HepG2 (cell line): ENCODE measurements around the gene PRPF4. TPM values are rescaled to one million over a fixed set of nuclear protein-coding genes. Genes with fewer than 3 reads are reported as not detected.

ENCODE experiments used
- AHR ChIP-seq: IDR thresholded peaks from 2 replicates; pipeline ENCODE4 v1.6.1; 2018; ENCODE audit warnings: missing genetic modification reagents, missing compliant biosample characterization
- HDAC1 ChIP-seq: sonication (generic); formaldehyde crosslinking; IDR thresholded peaks from 2 replicates; pipeline ENCODE4 v1.5.1; 2020; ENCODE audit warnings: mild to moderate bottlenecking, missing genetic modification reagents
- MAZ ChIP-seq, 2 experiments: sonication (generic) in 1 of 2; formaldehyde crosslinking in 1 of 2; IDR thresholded peaks; 2 replicates each; pipeline versions ENCODE4 v1.5.0 to v1.6.1; 2012 to 2020; ENCODE audit warnings: low read depth in 2 of 2, mild to moderate bottlenecking in 2 of 2, borderline replicate concordance in 1 of 2, improper control_type of control experiment in 1 of 2, low read length in 1 of 2, missing genetic modification reagents in 1 of 2, moderate library complexity in 1 of 2
- REPIN1 ChIP-seq: sonication (generic); formaldehyde crosslinking; IDR thresholded peaks from 2 replicates; pipeline ENCODE4 v1.8.0; 2022; ENCODE audit warnings: missing genetic modification reagents, low read depth, mild to moderate bottlenecking, borderline replicate concordance
- SAP130 ChIP-seq: IDR thresholded peaks from 2 replicates; pipeline ENCODE4 v1.6.1; 2016; ENCODE audit warnings: low read depth
- ZNF17 ChIP-seq: sonication (generic); formaldehyde crosslinking; IDR thresholded peaks from 2 replicates; pipeline ENCODE4 v1.5.0; 2020; ENCODE audit warnings: mild to moderate bottlenecking, missing genetic modification reagents
- ZNF33A ChIP-seq: sonication (generic); formaldehyde crosslinking; IDR thresholded peaks from 2 replicates; pipeline ENCODE4 v1.5.1; 2020; ENCODE audit warnings: missing genetic modification reagents, mild to moderate bottlenecking, moderate library complexity, borderline replicate concordance
- ZNF446 ChIP-seq: sonication (generic); formaldehyde crosslinking; IDR thresholded peaks from 2 replicates; pipeline ENCODE4 v1.5.0; 2020; ENCODE audit warnings: mild to moderate bottlenecking, missing genetic modification reagents
- ZNF687 ChIP-seq: sonication (generic); formaldehyde crosslinking; IDR thresholded peaks from 2 replicates; pipeline ENCODE4 v1.5.1; 2020; ENCODE audit warnings: mild to moderate bottlenecking, missing genetic modification reagents, moderate library complexity
- polyA plus RNA-seq, 8 experiments: library from polyadenylated mRNA; depleted of rRNA in 3 of 8; stranded (reverse) in 7 of 8; unstranded in 1 of 8; fragments of >200 nt; fragmentation: Illumina TruSeq in 4 of 8; extraction: Trizol in 4 of 8; gene quantifications; 2 replicates each; pipeline versions ENCODE4 v1.2.1 to v1.2.3, GENCODE V29; 2011 to 2016; ENCODE audit warnings: low read depth in 4 of 8, missing spikeins in 1 of 8, mixed read lengths in 1 of 8; ENCODE audit not compliant: insufficient read depth in 1 of 8
- total RNA-seq, 5 experiments: library from RNA; depleted of rRNA; stranded (reverse); fragments of >200 nt; fragmentation: Illumina TruSeq; extraction: Trizol; gene quantifications; 2 replicates each; pipeline ENCODE4 v1.2.3, GENCODE V29; 2016; ENCODE audit warnings: low read depth in 1 of 5
- TF ChIP-seq, protein P1 (sequence below): sonication (generic); formaldehyde crosslinking; conservative IDR thresholded peaks from 2 replicates; pipeline ENCODE4 v1.8.0; 2022; ENCODE audit warnings: mild to moderate bottlenecking, moderate library complexity, missing genetic modification reagents
- TF ChIP-seq, protein P2 (sequence below): sonication (generic); formaldehyde crosslinking; IDR thresholded peaks from 2 replicates; pipeline ENCODE4 v1.4.0; 2020; ENCODE audit warnings: missing genetic modification reagents
- TF ChIP-seq, protein P3 (sequence below): sonication (generic); formaldehyde crosslinking; IDR thresholded peaks from 2 replicates; pipeline ENCODE4 v1.4.0; 2020; ENCODE audit warnings: mild to moderate bottlenecking, missing genetic modification reagents, borderline replicate concordance

Gene PRPF4
- total and polyA plus RNA-seq, 2 of the 13 experiments (the other 11 are each of a cell fraction or from before 2014, with no cell fraction given), result 10.3 to 49.0 TPM

- TF ChIP-seq, protein P1, sequence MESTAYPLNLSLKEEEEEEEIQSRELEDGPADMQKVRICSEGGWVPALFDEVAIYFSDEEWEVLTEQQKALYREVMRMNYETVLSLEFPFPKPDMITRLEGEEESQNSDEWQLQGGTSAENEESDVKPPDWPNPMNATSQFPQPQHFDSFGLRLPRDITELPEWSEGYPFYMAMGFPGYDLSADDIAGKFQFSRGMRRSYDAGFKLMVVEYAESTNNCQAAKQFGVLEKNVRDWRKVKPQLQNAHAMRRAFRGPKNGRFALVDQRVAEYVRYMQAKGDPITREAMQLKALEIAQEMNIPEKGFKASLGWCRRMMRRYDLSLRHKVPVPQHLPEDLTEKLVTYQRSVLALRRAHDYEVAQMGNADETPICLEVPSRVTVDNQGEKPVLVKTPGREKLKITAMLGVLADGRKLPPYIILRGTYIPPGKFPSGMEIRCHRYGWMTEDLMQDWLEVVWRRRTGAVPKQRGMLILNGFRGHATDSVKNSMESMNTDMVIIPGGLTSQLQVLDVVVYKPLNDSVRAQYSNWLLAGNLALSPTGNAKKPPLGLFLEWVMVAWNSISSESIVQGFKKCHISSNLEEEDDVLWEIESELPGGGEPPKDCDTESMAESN, result peak; percentile 47; the same call in 1 of the 2 replicates
- no peak for TF ChIP-seq ZNF446 (CRISPR knock-in tag)
- TF ChIP-seq, protein P2, sequence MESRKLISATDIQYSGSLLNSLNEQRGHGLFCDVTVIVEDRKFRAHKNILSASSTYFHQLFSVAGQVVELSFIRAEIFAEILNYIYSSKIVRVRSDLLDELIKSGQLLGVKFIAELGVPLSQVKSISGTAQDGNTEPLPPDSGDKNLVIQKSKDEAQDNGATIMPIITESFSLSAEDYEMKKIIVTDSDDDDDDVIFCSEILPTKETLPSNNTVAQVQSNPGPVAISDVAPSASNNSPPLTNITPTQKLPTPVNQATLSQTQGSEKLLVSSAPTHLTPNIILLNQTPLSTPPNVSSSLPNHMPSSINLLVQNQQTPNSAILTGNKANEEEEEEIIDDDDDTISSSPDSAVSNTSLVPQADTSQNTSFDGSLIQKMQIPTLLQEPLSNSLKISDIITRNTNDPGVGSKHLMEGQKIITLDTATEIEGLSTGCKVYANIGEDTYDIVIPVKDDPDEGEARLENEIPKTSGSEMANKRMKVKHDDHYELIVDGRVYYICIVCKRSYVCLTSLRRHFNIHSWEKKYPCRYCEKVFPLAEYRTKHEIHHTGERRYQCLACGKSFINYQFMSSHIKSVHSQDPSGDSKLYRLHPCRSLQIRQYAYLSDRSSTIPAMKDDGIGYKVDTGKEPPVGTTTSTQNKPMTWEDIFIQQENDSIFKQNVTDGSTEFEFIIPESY (CRISPR knock-in tag), result no peak
- peak; percentile 93 for TF ChIP-seq ZNF687
- TF ChIP-seq AHR (CRISPR knock-in tag), result peak; percentile 56; the same call in 1 of the 2 replicates
- peak; percentile 97 for TF ChIP-seq SAP130 (CRISPR knock-in tag)
- TF ChIP-seq, protein P3, sequence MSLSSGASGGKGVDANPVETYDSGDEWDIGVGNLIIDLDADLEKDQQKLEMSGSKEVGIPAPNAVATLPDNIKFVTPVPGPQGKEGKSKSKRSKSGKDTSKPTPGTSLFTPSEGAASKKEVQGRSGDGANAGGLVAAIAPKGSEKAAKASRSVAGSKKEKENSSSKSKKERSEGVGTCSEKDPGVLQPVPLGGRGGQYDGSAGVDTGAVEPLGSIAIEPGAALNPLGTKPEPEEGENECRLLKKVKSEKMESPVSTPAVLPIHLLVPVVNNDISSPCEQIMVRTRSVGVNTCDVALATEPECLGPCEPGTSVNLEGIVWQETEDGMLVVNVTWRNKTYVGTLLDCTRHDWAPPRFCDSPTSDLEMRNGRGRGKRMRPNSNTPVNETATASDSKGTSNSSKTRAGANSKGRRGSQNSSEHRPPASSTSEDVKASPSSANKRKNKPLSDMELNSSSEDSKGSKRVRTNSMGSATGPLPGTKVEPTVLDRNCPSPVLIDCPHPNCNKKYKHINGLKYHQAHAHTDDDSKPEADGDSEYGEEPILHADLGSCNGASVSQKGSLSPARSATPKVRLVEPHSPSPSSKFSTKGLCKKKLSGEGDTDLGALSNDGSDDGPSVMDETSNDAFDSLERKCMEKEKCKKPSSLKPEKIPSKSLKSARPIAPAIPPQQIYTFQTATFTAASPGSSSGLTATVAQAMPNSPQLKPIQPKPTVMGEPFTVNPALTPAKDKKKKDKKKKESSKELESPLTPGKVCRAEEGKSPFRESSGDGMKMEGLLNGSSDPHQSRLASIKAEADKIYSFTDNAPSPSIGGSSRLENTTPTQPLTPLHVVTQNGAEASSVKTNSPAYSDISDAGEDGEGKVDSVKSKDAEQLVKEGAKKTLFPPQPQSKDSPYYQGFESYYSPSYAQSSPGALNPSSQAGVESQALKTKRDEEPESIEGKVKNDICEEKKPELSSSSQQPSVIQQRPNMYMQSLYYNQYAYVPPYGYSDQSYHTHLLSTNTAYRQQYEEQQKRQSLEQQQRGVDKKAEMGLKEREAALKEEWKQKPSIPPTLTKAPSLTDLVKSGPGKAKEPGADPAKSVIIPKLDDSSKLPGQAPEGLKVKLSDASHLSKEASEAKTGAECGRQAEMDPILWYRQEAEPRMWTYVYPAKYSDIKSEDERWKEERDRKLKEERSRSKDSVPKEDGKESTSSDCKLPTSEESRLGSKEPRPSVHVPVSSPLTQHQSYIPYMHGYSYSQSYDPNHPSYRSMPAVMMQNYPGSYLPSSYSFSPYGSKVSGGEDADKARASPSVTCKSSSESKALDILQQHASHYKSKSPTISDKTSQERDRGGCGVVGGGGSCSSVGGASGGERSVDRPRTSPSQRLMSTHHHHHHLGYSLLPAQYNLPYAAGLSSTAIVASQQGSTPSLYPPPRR (CRISPR knock-in tag), result 0 out of 2 replicates have a peak, but pooled peaks have one; percentile 22
- TF ChIP-seq REPIN1 (CRISPR knock-in tag), result peak; percentile 97
- no peak for TF ChIP-seq ZNF33A
- TF ChIP-seq MAZ (IDR thresholded peaks at IDR 0.05; ENCODE audit: borderline replicate concordance, low read depth, low read length), result peak; percentile 86
- TF ChIP-seq MAZ (CRISPR knock-in tag; IDR thresholded peaks at IDR 0.05; ENCODE audit: low read depth), result peak; percentile 82; the same call in 1 of the 2 replicates
- TF ChIP-seq HDAC1 (CRISPR knock-in tag), result peak; percentile 94
- TF ChIP-seq ZNF17, result no peak
Observed at GRCh38 chr9:113275157-113276131, at the start of gene PRPF4, which contains the start of gene CDC26 (continued).
